ENCODE measurements around the gene MYLK. TPM values are rescaled to one million over a fixed set of nuclear protein-coding genes. Genes with fewer than 3 reads are reported as not detected.
A peak's percentile ranks its signal among the peaks of the same experiment; 100 is the strongest.

The MYLK gene
- total and polyA plus RNA-seq, 9 of the 15 experiments (the other 6 are each of a cell fraction or from before 2014, with no cell fraction given), result 0.11 to 0.53 (median 0.18) TPM; not detected in 2

GRCh38 chr3:123841476-123842238, 42.5 kb downstream of the MYLK start:
- no TSS peak for BruUV-seq (replicated peaks)
- Histone ChIP-seq H2AFZ (ENCODE audit: low read depth, low read length) (no peak overlapping the region), H3K4me1 (replicated peaks in 1 of 2; ENCODE audit: control insufficient read depth in 2 of 2, insufficient read depth in 2 of 2, low read length in 2 of 2) (no peaks in the 10 kb centered on the region; a peak in 1 of 5 replicates), H3K9me1 (ENCODE audit: control insufficient read depth, insufficient read depth, low read length) (no peaks in the 10 kb centered on the region), H3K9me3 (replicated peaks; ENCODE audit: control insufficient read depth, insufficient read depth, low read depth, low read length) (no peaks in the 10 kb centered on the region), H3K4me2 (ENCODE audit: insufficient read depth, low read length) (no peak overlapping the region), H3K36me3 (ENCODE audit: control insufficient read depth, insufficient read depth, low read length) (no peaks in the 10 kb centered on the region), H3K9ac (ENCODE audit: insufficient read depth in 1 of 2, low read depth in 2 of 2, low read length in 2 of 2) (no peak overlapping the region), H4K20me1 (replicated peaks; ENCODE audit: control insufficient read depth, insufficient read depth, low read length) (no peaks in the 10 kb centered on the region), H3K4me3 (no peak overlapping the region), H3K79me2 (ENCODE audit: control insufficient read depth, insufficient read depth, low read length) (no peaks in the 10 kb centered on the region), H3K27me3 (ENCODE audit: control insufficient read depth in 2 of 2, insufficient read depth in 2 of 2, low read length in 2 of 2) (no peaks in the 10 kb centered on the region), H3K27ac (ENCODE audit: extremely low read depth, low read depth, low read length) (no peak overlapping the region)
- intact Hi-C loops (cut with micrococcal nuclease), result no loop called here
- no peak for TF ChIP-seq TAF15 (IDR thresholded peaks at IDR 0.05; ENCODE audit: low read depth, low read length)
- TF ChIP-seq MXI1 (IDR thresholded peaks at IDR 0.05; ENCODE audit: low read depth, low read length), result no peak
- TF ChIP-seq ZNF507 (tag; conservative IDR thresholded peaks at IDR 0.05), result peak; percentile 91
- no peak for TF ChIP-seq ZBTB1 (CRISPR knock-in tag; IDR thresholded peaks at IDR 0.05; ENCODE audit: borderline replicate concordance, low read depth)
- TF ChIP-seq HMGXB4 (CRISPR knock-in tag; IDR thresholded peaks at IDR 0.05), result no peak
- TF ChIP-seq CGGBP1 (CRISPR knock-in tag; IDR thresholded peaks at IDR 0.05), result no peak
- CTCF ChIA-PET (ENCODE audit: low intra/inter-chr PET ratio), result no interaction called here
- no peak for FAIRE-seq
- POLR2A ChIA-PET, result no interaction called here
- in situ Hi-C loops (cut with MboI), result no loop called here
- 0% methylated on average over 1 of the region's 1 CpG for WGBS (ENCODE audit: insufficient coverage, low coverage, missing lambda C conversion rate)
- ATAC-seq, result no peak
- no peak for DNase-seq (ENCODE audit: extremely low read depth in 1 of 4, low spot score in 3 of 4)

Data from K562 (cell line).